Breast epithelium (tissue), 3 donors: Measurements from ENCODE around the gene NUMA1.

ENCODE experiments used
- CTCF ChIP-seq, 3 donors: fragments of 450-650 bp; IDR thresholded peaks; one replicate each; pipeline ENCODE4 v1.5.1; 2016 to 2017; ENCODE audit warnings: antibody characterized with exemption in 3 of 3, mild to moderate bottlenecking in 3 of 3, moderate library complexity in 3 of 3
- POLR2A ChIP-seq: fragments of 450-650 bp; IDR thresholded peaks from one replicate; pipeline ENCODE4 v1.6.1; 2016; ENCODE audit warnings: antibody characterized with exemption, mild to moderate bottlenecking, moderate library complexity
- POLR2AphosphoS5 ChIP-seq, 3 donors: sonication (generic); formaldehyde crosslinking; IDR thresholded peaks; one replicate each; pipeline ENCODE4 v1.6.1; 2017; ENCODE audit warnings: antibody characterized with exemption in 3 of 3

GRCh38 chr11:72088076-72088808 lies 7.9 kb upstream of the NUMA1 start:
- no peak for TF ChIP-seq CTCF (IDR thresholded peaks at IDR 0.05)
- TF ChIP-seq POLR2A = no peak
- TF ChIP-seq POLR2AphosphoS5 (IDR thresholded peaks at IDR 0.05) = no peak
